Chondrocyte (in vitro differentiated cells): ENCODE measurements around the gene CFAP299. TPM values are rescaled to one million over a fixed set of nuclear protein-coding genes. Genes with fewer than 3 reads are reported as not detected.
"Not testable (repeated sequence)": the region's sequence is repeated elsewhere in the genome, so short reads cannot be mapped to it uniquely, and the experiment has no call there.

Source experiments
- DNase-seq: peaks from one replicate; pipeline ENCODE4 v3.0.0; 2021; ENCODE audit warnings: mixed read lengths, low spot score
- H3K27ac Mint-ChIP-seq: one replicate; pipeline ENCODE4 v1.8.0; 2021; ENCODE audit warnings: mild to moderate bottlenecking, moderate library complexity, mixed read lengths; ENCODE audit not compliant: unreplicated experiment
- H3K27me3 Mint-ChIP-seq: 2 replicates; pipeline ENCODE4 v1.8.0; 2021; ENCODE audit warnings: low read depth, mixed read lengths
- H3K36me3 Mint-ChIP-seq: 2 replicates; pipeline ENCODE4 v1.8.0; 2021; ENCODE audit warnings: low read depth, mixed read lengths
- H3K4me1 Mint-ChIP-seq: 2 replicates; pipeline ENCODE4 v1.8.0; 2021; ENCODE audit warnings: low read depth, mild to moderate bottlenecking, mixed read lengths
- H3K4me3 Mint-ChIP-seq: one replicate; pipeline ENCODE4 v1.8.0; 2021; ENCODE audit warnings: mild to moderate bottlenecking, moderate library complexity, mixed read lengths; ENCODE audit not compliant: unreplicated experiment
- H3K9me3 Mint-ChIP-seq: 2 replicates; pipeline ENCODE4 v1.8.0; 2021; ENCODE audit warnings: low read depth, mixed read lengths
- total RNA-seq: library from RNA; stranded (reverse); gene quantifications from 3 replicates; pipeline ENCODE4 v1.2.1, GENCODE V29; 2021
- TF ChIP-seq, protein P1 (sequence below): fragments of 200-600 bp; sonication (generic); IDR thresholded peaks from 2 replicates; pipeline ENCODE4 v1.5.0; 2021; ENCODE audit warnings: antibody characterized with exemption, mild to moderate bottlenecking, moderate library complexity

CFAP299 gene
- total RNA-seq, 1 donor from 2014 or later, result 0.52 TPM

DNA sequence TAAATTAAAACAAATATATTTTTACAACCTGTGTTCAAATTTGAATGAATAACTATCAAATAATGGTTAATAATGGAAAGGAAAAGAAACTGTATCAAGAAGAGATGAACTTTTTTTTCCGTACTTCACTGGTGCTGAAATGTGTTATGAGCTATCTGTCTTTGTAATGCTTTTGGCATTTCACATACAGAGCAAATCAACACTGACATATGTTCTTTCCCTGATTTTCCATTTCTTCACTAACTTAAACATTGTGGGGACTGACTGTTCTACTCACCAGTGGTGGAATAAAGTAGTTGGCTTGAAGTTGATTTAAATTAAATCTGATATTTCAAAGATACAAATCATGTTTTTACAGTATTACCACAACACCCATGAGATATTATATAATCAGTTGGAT, 390.9 kb downstream of the CFAP299 start:
- H3K9me3 Mint-ChIP-seq, result peaks cover 10% of the 10 kb centered on the region
- no peaks in the 10 kb centered on the region for H3K4me1 Mint-ChIP-seq
- TF ChIP-seq, protein P1, sequence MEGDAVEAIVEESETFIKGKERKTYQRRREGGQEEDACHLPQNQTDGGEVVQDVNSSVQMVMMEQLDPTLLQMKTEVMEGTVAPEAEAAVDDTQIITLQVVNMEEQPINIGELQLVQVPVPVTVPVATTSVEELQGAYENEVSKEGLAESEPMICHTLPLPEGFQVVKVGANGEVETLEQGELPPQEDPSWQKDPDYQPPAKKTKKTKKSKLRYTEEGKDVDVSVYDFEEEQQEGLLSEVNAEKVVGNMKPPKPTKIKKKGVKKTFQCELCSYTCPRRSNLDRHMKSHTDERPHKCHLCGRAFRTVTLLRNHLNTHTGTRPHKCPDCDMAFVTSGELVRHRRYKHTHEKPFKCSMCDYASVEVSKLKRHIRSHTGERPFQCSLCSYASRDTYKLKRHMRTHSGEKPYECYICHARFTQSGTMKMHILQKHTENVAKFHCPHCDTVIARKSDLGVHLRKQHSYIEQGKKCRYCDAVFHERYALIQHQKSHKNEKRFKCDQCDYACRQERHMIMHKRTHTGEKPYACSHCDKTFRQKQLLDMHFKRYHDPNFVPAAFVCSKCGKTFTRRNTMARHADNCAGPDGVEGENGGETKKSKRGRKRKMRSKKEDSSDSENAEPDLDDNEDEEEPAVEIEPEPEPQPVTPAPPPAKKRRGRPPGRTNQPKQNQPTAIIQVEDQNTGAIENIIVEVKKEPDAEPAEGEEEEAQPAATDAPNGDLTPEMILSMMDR, result no peak
- no peak overlapping the region for H3K27ac Mint-ChIP-seq
- no peak overlapping the region for H3K4me3 Mint-ChIP-seq
- H3K27me3 Mint-ChIP-seq, result peaks cover 3% of the 10 kb centered on the region
- no peaks in the 10 kb centered on the region for H3K36me3 Mint-ChIP-seq
- DNase-seq, result no peak

DNA sequence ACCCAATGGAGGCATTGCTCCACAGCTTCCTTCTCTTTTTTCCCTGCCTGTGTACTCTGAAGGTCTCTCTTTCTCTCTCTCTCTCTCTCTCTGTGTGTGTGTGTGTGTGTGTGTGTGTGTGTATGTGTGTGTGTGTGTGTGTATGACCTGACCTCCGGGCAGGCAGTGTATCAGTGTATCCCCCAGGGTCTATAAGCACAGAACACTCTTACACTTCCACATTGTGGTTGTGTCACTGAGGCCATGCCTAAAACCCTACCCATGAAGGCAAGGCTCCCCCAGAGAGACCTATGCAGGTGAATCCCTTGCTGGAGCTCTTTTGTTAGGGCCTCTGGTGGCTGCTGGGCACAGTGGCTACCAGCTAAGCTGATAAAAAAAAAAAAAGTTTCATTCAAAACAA, 394.6 kb downstream of the CFAP299 start:
- Mint-ChIP-seq H3K36me3 (no peaks in the 10 kb centered on the region), H3K4me3 (no peak overlapping the region), H3K27me3 (peaks cover 4% of the 10 kb centered on the region), H3K27ac (no peak overlapping the region), H3K4me1 (no peaks in the 10 kb centered on the region), H3K9me3 (peaks cover 3% of the 10 kb centered on the region)
- TF ChIP-seq, protein P1, result no peak
- no peak for DNase-seq

DNA sequence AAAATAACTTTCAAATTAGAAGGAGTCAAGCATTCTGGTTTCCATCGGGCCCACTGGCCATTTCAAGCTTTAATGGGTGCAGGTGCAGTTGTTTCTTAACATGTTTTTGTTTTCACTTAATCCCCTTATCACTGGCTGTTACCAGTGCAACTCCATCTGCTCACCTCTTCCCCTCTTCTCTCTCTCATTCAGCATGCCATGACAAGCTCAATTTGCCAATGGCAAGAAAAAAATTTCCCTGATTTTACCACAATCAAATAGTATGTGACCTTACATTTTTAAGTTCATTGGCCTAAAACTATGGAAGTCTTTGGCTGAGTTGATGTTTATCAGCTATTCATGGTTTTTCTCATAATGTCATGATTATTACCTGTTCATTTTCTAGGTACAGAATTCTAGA, 395.9 kb downstream of the CFAP299 start:
- TF ChIP-seq, protein P1, result no peak
- no peak overlapping the region for H3K4me3 Mint-ChIP-seq
- H3K27me3 Mint-ChIP-seq, result peaks cover 1% of the 10 kb centered on the region
- H3K4me1 Mint-ChIP-seq, result no peaks in the 10 kb centered on the region
- H3K9me3 Mint-ChIP-seq, result peaks cover 3% of the 10 kb centered on the region
- no peak overlapping the region for H3K27ac Mint-ChIP-seq
- H3K36me3 Mint-ChIP-seq, result no peaks in the 10 kb centered on the region
- no peak for DNase-seq

DNA sequence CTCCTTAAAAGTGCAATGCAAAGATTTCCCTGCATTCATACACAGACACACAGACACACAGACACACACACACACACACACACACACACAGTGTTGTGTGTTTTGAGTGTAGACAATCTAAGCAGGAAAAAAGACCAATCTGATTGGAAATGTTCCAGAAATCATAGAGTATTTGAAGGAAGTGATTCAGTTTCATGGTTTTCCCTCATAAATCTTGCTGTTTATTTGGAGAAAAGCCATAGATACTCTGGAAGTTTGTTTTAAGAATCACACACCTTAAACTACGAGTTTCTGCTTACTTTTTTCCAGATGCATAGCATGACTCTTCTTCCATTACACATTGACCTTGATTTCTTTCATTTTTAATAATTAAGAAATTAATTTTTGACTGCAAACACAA, 396.5 kb downstream of the CFAP299 start:
- TF ChIP-seq, protein P1, result no peak
- H3K36me3 Mint-ChIP-seq, result no peaks in the 10 kb centered on the region
- H3K9me3 Mint-ChIP-seq, result peaks cover 3% of the 10 kb centered on the region
- no peak for DNase-seq
- peaks cover 1% of the 10 kb centered on the region for H3K27me3 Mint-ChIP-seq
- H3K4me1 Mint-ChIP-seq, result no peaks in the 10 kb centered on the region
- no peak overlapping the region for H3K27ac Mint-ChIP-seq
- no peak overlapping the region for H3K4me3 Mint-ChIP-seq

DNA sequence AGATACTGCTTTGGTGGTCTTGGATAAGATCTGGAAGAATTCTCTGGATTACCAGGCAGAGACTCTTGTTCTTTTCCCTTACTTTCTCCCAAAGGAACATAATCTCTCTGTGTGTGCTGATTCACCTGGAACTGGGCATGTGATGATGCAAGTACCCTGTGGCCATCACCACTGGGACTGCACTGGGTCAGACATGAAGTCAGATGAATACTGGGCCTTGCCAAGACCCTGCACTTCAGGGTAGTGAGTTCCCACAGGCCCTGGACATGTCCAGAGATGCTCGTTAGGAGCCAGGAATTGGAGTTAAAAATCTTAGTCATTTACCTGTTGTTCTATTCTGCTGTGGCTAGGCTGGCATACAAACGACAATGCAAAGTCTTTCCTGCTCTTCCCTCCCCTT, 404.8 kb downstream of the CFAP299 start:
- Mint-ChIP-seq H3K27me3 (no peaks in the 10 kb centered on the region), H3K4me3 (no peak overlapping the region), H3K9me3 (peaks cover 18% of the 10 kb centered on the region), H3K4me1 (no peaks in the 10 kb centered on the region), H3K27ac (no peak overlapping the region), H3K36me3 (no peaks in the 10 kb centered on the region)
- TF ChIP-seq, protein P1, result no peak
- no peak for DNase-seq

DNA sequence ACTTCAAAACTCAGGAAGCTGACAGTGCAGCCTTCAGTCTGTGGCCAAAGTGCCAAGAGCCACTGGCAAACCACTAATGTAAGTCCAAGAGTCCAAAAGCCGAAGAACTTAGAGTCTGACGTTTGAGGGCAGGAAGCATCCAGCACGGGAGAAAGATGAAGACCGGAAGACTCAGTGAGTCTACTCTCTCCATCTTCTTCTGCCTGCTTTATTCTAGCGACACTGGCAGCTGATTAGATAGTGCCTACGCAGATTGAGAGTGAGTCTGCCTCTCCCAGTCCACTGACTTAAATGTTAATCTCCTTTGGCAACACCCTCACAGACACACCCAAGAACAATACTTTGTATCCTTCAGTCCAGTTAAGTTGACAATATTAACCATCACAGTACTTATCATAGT, 414.0 kb downstream of the CFAP299 start:
- not testable (repeated sequence) for H3K4me1 Mint-ChIP-seq, H3K4me3 Mint-ChIP-seq, DNase-seq, H3K9me3 Mint-ChIP-seq, H3K27ac Mint-ChIP-seq, H3K27me3 Mint-ChIP-seq, H3K36me3 Mint-ChIP-seq
